Thoracic aorta endothelial cell (primary cell): ENCODE data around the gene PLAAT3. TPM values are rescaled to one million over a fixed set of nuclear protein-coding genes. Genes with fewer than 3 reads are reported as not detected.

Source experiments
- total RNA-seq: library from RNA; depleted of rRNA; stranded (reverse); fragments of >200 nt; gene quantifications from 2 replicates; pipeline ENCODE4 v1.2.3, GENCODE V29; 2012

Gene PLAAT3
- 20.5 and 29.4 TPM in 2 replicates for total RNA-seq

DNA sequence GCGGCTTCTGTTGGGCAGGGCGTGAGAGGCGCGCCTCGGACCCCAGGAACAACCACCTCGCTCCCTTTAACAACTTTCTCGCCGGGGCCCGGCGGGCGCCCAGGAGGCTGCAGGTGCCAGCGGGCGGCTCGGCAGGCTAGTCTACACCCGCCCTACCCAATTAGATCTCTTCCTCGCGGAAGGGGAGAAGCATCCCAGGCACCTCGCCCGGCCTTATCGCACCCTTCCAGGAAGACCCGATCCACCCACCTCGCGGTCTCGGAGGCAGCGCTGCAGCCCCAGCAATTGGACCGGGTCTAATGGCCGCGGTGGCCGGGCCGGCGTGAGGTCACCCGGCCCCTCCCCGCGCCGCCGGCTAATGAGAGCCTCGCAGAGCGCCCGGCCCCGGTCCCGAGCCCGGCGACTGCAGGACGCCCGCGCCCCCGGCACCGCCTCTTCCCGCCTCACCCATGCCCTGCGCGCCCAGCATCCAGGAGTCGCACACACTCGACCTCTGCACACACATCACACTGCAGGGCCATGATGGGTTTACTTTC is at the start of gene PLAAT3:
Gene PLAAT3, minus strand, starts transcription at position 298 of the 536 bp plus-strand sequence. CDS start 419 bp downstream, outside the sequence.

GRCh38 chr11:63563201-63564055 is 50.8 kb downstream of the PLAAT3 start, which contains the start of gene PLAAT2:
Gene PLAAT2, minus strand, starts transcription at chr11:63563379. Its CDS starts 55 bp downstream, at chr11:63563324.

DNA sequence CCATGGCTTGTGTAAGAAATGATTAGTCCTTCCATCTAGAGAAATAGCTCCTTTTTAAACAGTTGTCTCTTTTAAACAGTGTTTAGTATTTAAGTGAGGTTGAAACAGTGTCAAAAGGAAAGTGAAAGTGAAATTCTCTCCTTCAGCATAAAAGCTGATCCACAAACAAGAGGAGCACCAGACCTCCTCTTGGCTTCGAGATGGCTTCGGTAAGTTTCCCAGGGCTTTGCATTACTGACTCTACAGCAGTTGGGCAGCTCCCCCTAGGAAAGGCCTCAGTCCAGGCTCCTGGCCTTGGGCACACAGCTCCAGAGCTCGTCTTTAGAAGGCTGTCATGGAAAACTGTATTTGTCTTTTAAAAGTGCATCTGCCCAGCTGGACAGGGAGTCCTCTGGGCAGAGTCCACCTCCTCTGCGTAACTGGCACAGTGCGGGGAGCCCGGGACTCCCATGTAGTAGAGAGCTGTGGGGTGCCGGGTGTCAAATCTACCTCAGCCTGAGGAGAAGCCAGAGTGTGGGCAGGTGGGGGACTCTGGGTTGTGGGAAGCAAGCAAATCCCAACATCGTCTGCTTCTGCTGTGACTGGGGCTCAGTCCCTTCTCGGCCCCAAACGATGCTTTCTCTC is 77.5 kb downstream of the PLAAT3 start, which contains the start of gene PLAAT4:
Gene PLAAT4, plus strand, starts transcription at position 140 of the 624 bp plus-strand sequence. Its CDS starts 61 bp downstream, at position 201.

Other genes starting within 250 kb of the PLAAT3 start
- gene SLC22A9, start 244.6 kb downstream of the PLAAT3 start, total RNA-seq: not detected in 2 replicates
- not detected in 2 replicates for gene PLAAT5, start 123.3 kb downstream of the PLAAT3 start, total RNA-seq
- gene LGALS12, start 108.3 kb downstream of the PLAAT3 start, total RNA-seq: not detected in 2 replicates
- 1.5 and 1.7 TPM in 2 replicates for gene PLAAT4, start 77.6 kb downstream of the PLAAT3 start, total RNA-seq
- not detected in 2 replicates for gene PLAAT2, start 51.1 kb downstream of the PLAAT3 start, total RNA-seq
- gene ATL3, start 56.9 kb upstream of the PLAAT3 start, total RNA-seq: 131 and 149 TPM in 2 replicates
- 114 and 125 TPM in 2 replicates for gene RTN3, start 67.1 kb upstream of the PLAAT3 start, total RNA-seq
- 18.9 and 23.3 TPM in 2 replicates for gene ZFTA, start 154.3 kb upstream of the PLAAT3 start, total RNA-seq
- gene SPINDOC, start 199.0 kb upstream of the PLAAT3 start, total RNA-seq: 27.4 and 32.6 TPM in 2 replicates
- 26.1 and 29.2 TPM in 2 replicates for gene MARK2, start 224.7 kb upstream of the PLAAT3 start, total RNA-seq